K562 (cell line): ENCODE data around the gene FAM240A. TPM values are rescaled to one million over a fixed set of nuclear protein-coding genes. Genes with fewer than 3 reads are reported as not detected.

Experiments used
- ATAC-seq: fragments of 200-7000 bp; cut with Tn5 transposase; 3 replicates; pipeline ENCODE4 v1.9.1; 2020; ENCODE audit warnings: moderate library complexity
- BruUV-seq: library from RNA; stranded (reverse); fragments of 400-500 nt; replicated peaks from 2 replicates; lab custom pipeline; 2021; lab: Mats Ljungman, UMichigan
- CTCF ChIA-PET: fragments of 300-600 bp; formaldehyde crosslinking; extraction: SDS; loops from one replicate; lab custom pipeline; 2021; ENCODE audit warnings: low intra/inter-chr PET ratio; lab: Yijun Ruan, JAX
- POLR2A ChIA-PET: fragments of 300-600, 350-650 bp; sonication (Branson Sonifier 250); formaldehyde crosslinking; extraction: SDS; loops from one replicate; lab custom pipeline; 2021; ENCODE audit warnings: antibody characterized with exemption, inconsistent platforms; lab: Yijun Ruan, JAX
- DNase-seq, 4 experiments: peaks; one replicate each; pipeline versions ENCODE4 v3.0.0 to v3.0.0-alpha.2; 2011 to 2018; ENCODE audit warnings: low spot score in 3 of 4, mixed read lengths in 3 of 4; ENCODE audit errors: extremely low read depth in 1 of 4
- FAIRE-seq: peaks from 2 replicates; lab custom pipeline; 2011; peaks lifted over from hg19 to GRCh38; lab: Jason Lieb, UNC
- H2AFZ ChIP-seq: 2 replicates; pipeline ENCODE4 v1.6.0; 2011; ENCODE audit warnings: low read depth, low read length, control low read depth, inconsistent platforms
- H3K27ac ChIP-seq: fragments of 200-600 bp; 3 replicates; pipeline ENCODE4 v1.8.0; 2011; ENCODE audit warnings: low read depth, mild to moderate bottlenecking, control low read depth, inconsistent platforms, low read length, moderate library complexity, mixed read lengths; ENCODE audit errors: extremely low read depth
- H3K27me3 ChIP-seq, 2 experiments: fragments of 300-600 bp in 1 of 2; 2 replicates in 1 of 2; 3 replicates in 1 of 2; pipeline versions ENCODE4 v1.6.0 to v1.8.0; 2011; ENCODE audit warnings: inconsistent platforms in 2 of 2, low read length in 2 of 2, mild to moderate bottlenecking in 1 of 2, mixed read lengths in 1 of 2, moderate library complexity in 1 of 2; ENCODE audit not compliant: control insufficient read depth in 2 of 2, insufficient read depth in 2 of 2
- H3K36me3 ChIP-seq: fragments of 300-600 bp; 3 replicates; pipeline ENCODE4 v1.8.0; 2011; ENCODE audit warnings: mild to moderate bottlenecking, low read length, inconsistent platforms; ENCODE audit not compliant: control insufficient read depth, insufficient read depth
- H3K4me1 ChIP-seq, 2 experiments: fragments of 200-600 bp in 1 of 2; replicated peaks in 1 of 2; 2 replicates in 1 of 2; 3 replicates in 1 of 2; pipeline versions ENCODE4 v1.5.1 to v1.8.0; 2011; ENCODE audit warnings: inconsistent platforms in 2 of 2, low read length in 2 of 2, mild to moderate bottlenecking in 1 of 2, mixed read lengths in 1 of 2, moderate library complexity in 1 of 2; ENCODE audit not compliant: control insufficient read depth in 2 of 2, insufficient read depth in 2 of 2
- H3K4me2 ChIP-seq: 2 replicates; pipeline ENCODE4 v1.6.1; 2011; ENCODE audit warnings: low read length, control low read depth, inconsistent platforms, mixed read lengths; ENCODE audit not compliant: insufficient read depth
- H3K4me3 ChIP-seq: fragments of 200-600 bp; sonication (generic), shearing (Covaris generic); 2 replicates; pipeline ENCODE4 v1.5.1; 2016; ENCODE audit warnings: control low read depth, inconsistent platforms
- H3K79me2 ChIP-seq: fragments of 200-600 bp; 3 replicates; pipeline ENCODE4 v1.8.0; 2011; ENCODE audit warnings: low read length, inconsistent platforms; ENCODE audit not compliant: control insufficient read depth, insufficient read depth
- H3K9ac ChIP-seq, 2 experiments: 2 replicates each; pipeline versions ENCODE4 v1.6.0 to v1.6.1; 2011; ENCODE audit warnings: low read depth in 2 of 2, low read length in 2 of 2, control low read depth in 1 of 2, inconsistent platforms in 1 of 2, mild to moderate bottlenecking in 1 of 2, mixed read lengths in 1 of 2; ENCODE audit not compliant: insufficient read depth in 1 of 2
- H3K9me1 ChIP-seq: one replicate; pipeline ENCODE4 v1.6.0; 2011; ENCODE audit warnings: inconsistent platforms, mild to moderate bottlenecking, low read length, moderate library complexity; ENCODE audit not compliant: control insufficient read depth, insufficient read depth
- H3K9me3 ChIP-seq: replicated peaks from 2 replicates; pipeline ENCODE4 v1.5.1; 2011; ENCODE audit warnings: low read depth, low read length, inconsistent platforms; ENCODE audit not compliant: control insufficient read depth, insufficient read depth
- H4K20me1 ChIP-seq: replicated peaks from 2 replicates; pipeline ENCODE4 v1.6.1; 2011; ENCODE audit warnings: low read length, inconsistent platforms, mixed read lengths; ENCODE audit not compliant: control insufficient read depth, insufficient read depth
- CBFA2T2 ChIP-seq: fragments of 450-650 bp; conservative IDR thresholded peaks from 2 replicates; pipeline ENCODE4 v1.6.1; 2017; ENCODE audit warnings: mild to moderate bottlenecking
- PHTF2 ChIP-seq: fragments of 250-450 bp; sonication (Bioruptor Pico); IDR thresholded peaks from 2 replicates; pipeline ENCODE4 v1.5.0; 2021; ENCODE audit warnings: mild to moderate bottlenecking
- TAF7 ChIP-seq: fragments of 450-650 bp; IDR thresholded peaks from 2 replicates; pipeline ENCODE4 v1.6.1; 2016; ENCODE audit warnings: missing genetic modification characterization, missing compliant biosample characterization
- ZNF699 ChIP-seq: fragments of 250-450 bp; sonication (Bioruptor Pico); IDR thresholded peaks from 2 replicates; pipeline ENCODE4 v1.8.0; 2021; ENCODE audit warnings: mild to moderate bottlenecking, moderate library complexity; ENCODE audit not compliant: insufficient replicate concordance
- ZNF766 ChIP-seq: fragments of 200-800 bp; sonication (Bioruptor generic); conservative IDR thresholded peaks from 2 replicates; pipeline ENCODE4 v1.6.1; 2016; ENCODE audit warnings: missing genetic modification characterization, missing compliant biosample characterization
- ZNF785 ChIP-seq: fragments of 250-450 bp; sonication (Bioruptor Pico); IDR thresholded peaks from 2 replicates; pipeline ENCODE4 v1.4.0; 2020; ENCODE audit warnings: mild to moderate bottlenecking
- WGBS: fragments of 100-300 bp; shearing (Covaris generic); methylation state at CpG from one replicate; pipeline ENCODE4 v1.1.6; 2016; ENCODE audit warnings: low coverage, mixed read lengths; ENCODE audit not compliant: insufficient coverage; ENCODE audit errors: missing lambda C conversion rate; 5-methylcytosine and 5-hydroxymethylcytosine counted together
- in situ Hi-C: fragments of 300-500 bp; cut with MboI; formaldehyde crosslinking; loops from 4 replicates; pipeline ENCODE4 v1.15.0; 2018; ENCODE audit warnings: inconsistent platforms, mixed read lengths
- intact Hi-C: fragments of 100-400 bp; cut with micrococcal nuclease; formaldehyde crosslinking; loops from 2 replicates; pipeline ENCODE4 v1.14.2; 2022
- polyA plus RNA-seq, 8 experiments: library from polyadenylated mRNA; depleted of rRNA in 4 of 8; stranded (reverse) in 5 of 8; unstranded in 3 of 8; fragments of >200 nt; fragmentation: Nextera tagmentation in 2 of 8; fragmentation: Illumina TruSeq in 1 of 8; extraction: Ambion mirVana in 2 of 8; extraction: Trizol in 1 of 8; gene quantifications; 2 replicates each; pipeline versions ENCODE4 v1.2.1 to v1.2.3, GENCODE V29; 2011 to 2014; ENCODE audit warnings: inconsistent platforms in 1 of 8, missing spikeins in 1 of 8
- total RNA-seq, 7 experiments: library from RNA; depleted of rRNA in 6 of 7; stranded (reverse); fragments of >200 nt in 6 of 7; fragmentation: Illumina TruSeq in 2 of 7; extraction: Trizol in 2 of 7; gene quantifications; 2 replicates each; pipeline versions ENCODE4 v1.2.1 to v1.2.3, GENCODE V29; 2011 to 2021; ENCODE audit warnings: low replicate concordance in 1 of 7
- TF ChIP-seq, protein P1 (sequence below): sonication (generic); IDR thresholded peaks from 2 replicates; pipeline ENCODE4 v1.6.1; 2016
- TF ChIP-seq, protein P2 (sequence below): fragments of 450-650 bp; IDR thresholded peaks from 2 replicates; pipeline ENCODE4 v1.7.0; 2016; ENCODE audit warnings: borderline replicate concordance
- TF ChIP-seq, protein P3 (sequence below): fragments of 450-650 bp; formaldehyde crosslinking; IDR thresholded peaks from 2 replicates; pipeline ENCODE4 v1.4.0; 2020; ENCODE audit warnings: mild to moderate bottlenecking, moderate library complexity
- TF ChIP-seq, protein P4 (sequence below), 2 experiments: fragments of 450-650 bp; IDR thresholded peaks; 2 replicates each; pipeline ENCODE4 v1.6.1; 2016

Gene FAM240A
- total and polyA plus RNA-seq, 9 of the 15 experiments (the other 6 are each of a cell fraction or from before 2014, with no cell fraction given): not detected

DNA sequence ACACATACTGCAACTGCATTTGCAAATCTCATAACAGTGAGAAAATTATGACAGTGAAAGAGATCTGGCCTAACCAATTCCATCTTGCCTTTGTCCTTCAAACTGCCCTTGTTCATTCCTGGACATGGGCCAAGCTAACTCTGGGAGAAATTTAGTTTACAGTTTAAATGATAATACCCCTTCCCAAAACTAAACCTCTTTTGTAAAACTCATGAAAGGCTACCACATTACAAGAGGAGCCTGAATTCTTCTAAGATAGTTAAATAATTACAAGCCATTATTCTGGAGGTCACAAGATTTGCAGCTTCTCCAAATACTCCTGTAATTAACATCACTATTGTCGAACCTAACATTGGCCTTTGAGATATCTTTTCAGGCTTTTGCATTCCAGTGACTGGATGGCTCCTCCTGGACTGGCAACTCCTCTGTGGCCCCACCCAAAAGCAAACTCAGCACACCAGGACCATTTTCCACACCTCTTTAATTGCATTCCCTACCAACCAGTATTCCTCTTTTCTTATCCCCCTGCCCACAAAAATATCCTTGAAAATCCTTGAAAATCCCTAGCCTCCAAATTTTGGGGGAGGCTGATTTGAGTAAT is 8.8 kb upstream of the FAM240A start:
- 0% methylated on average over 1 of the region's 1 CpG for WGBS
- Histone ChIP-seq H3K9me3 (no peaks in the 10 kb centered on the region), H2AFZ (no peak overlapping the region), H3K27me3 (peaks cover 28 to 33% of the 10 kb centered on the region in 2 experiments), H3K27ac (no peak overlapping the region), H3K79me2 (no peaks in the 10 kb centered on the region), H3K4me1 (no peaks in the 10 kb centered on the region), H3K36me3 (no peaks in the 10 kb centered on the region), H3K9me1 (no peaks in the 10 kb centered on the region), H3K9ac (no peak overlapping the region), H4K20me1 (no peaks in the 10 kb centered on the region), H3K4me2 (no peak overlapping the region), H3K4me3 (no peak overlapping the region)
- ChIA-PET CTCF (no interaction called here), POLR2A (interaction anchor here (1.2 to 1.6 kb wide), 2 partner anchors 22 to 204 kb away, joined by 4 read pairs; no protein-coding TSS in a partner anchor)
- BruUV-seq: no TSS peak
- FAIRE-seq: no peak
- TF ChIP-seq, protein P1, sequence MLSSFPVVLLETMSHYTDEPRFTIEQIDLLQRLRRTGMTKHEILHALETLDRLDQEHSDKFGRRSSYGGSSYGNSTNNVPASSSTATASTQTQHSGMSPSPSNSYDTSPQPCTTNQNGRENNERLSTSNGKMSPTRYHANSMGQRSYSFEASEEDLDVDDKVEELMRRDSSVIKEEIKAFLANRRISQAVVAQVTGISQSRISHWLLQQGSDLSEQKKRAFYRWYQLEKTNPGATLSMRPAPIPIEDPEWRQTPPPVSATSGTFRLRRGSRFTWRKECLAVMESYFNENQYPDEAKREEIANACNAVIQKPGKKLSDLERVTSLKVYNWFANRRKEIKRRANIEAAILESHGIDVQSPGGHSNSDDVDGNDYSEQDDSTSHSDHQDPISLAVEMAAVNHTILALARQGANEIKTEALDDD: no peak
- TF ChIP-seq TAF7 (tag) (no peak), ZNF766 (CRISPR knock-in tag) (0 out of 2 replicates have a peak, but pooled peaks have one; percentile 6)
- ATAC-seq: no peak
- intact Hi-C loops (no loop called here), in situ Hi-C loops (no loop called here)
- no peak for DNase-seq

DNA sequence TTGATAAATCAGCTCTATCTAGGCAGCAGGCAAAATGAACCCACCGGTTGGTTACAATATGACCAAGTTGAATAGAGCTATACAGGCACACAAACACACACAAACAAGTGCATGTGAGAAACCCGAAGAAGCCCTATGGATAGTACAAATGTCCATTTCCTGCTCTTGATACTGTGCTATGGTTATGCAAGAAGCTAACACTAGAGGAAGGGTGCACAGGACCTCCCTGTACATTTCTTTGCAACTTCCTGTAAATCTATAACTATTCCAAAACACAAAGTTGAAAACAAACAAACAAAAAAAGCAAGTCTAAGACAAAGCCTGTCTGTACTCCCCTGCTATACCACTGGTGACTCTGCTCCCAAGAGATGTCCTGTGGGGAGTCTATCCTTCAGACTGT is 8.2 kb upstream of the FAM240A start:
- POLR2A ChIA-PET: interaction anchor here (1.0 to 1.6 kb wide), 3 partner anchors 21 to 205 kb away, joined by 3 to 4 read pairs (median 4); no protein-coding TSS in a partner anchor
- TF ChIP-seq, protein P2, sequence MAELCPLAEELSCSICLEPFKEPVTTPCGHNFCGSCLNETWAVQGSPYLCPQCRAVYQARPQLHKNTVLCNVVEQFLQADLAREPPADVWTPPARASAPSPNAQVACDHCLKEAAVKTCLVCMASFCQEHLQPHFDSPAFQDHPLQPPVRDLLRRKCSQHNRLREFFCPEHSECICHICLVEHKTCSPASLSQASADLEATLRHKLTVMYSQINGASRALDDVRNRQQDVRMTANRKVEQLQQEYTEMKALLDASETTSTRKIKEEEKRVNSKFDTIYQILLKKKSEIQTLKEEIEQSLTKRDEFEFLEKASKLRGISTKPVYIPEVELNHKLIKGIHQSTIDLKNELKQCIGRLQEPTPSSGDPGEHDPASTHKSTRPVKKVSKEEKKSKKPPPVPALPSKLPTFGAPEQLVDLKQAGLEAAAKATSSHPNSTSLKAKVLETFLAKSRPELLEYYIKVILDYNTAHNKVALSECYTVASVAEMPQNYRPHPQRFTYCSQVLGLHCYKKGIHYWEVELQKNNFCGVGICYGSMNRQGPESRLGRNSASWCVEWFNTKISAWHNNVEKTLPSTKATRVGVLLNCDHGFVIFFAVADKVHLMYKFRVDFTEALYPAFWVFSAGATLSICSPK: no peak
- TF ChIP-seq CBFA2T2 (no peak), ZNF785 (CRISPR knock-in tag) (no peak), ZNF699 (CRISPR knock-in tag) (no peak), PHTF2 (no peak)
- TF ChIP-seq, protein P3, sequence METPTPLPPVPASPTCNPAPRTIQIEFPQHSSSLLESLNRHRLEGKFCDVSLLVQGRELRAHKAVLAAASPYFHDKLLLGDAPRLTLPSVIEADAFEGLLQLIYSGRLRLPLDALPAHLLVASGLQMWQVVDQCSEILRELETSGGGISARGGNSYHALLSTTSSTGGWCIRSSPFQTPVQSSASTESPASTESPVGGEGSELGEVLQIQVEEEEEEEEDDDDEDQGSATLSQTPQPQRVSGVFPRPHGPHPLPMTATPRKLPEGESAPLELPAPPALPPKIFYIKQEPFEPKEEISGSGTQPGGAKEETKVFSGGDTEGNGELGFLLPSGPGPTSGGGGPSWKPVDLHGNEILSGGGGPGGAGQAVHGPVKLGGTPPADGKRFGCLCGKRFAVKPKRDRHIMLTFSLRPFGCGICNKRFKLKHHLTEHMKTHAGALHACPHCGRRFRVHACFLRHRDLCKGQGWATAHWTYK (CRISPR knock-in tag): no peak
- TF ChIP-seq, protein P4, sequence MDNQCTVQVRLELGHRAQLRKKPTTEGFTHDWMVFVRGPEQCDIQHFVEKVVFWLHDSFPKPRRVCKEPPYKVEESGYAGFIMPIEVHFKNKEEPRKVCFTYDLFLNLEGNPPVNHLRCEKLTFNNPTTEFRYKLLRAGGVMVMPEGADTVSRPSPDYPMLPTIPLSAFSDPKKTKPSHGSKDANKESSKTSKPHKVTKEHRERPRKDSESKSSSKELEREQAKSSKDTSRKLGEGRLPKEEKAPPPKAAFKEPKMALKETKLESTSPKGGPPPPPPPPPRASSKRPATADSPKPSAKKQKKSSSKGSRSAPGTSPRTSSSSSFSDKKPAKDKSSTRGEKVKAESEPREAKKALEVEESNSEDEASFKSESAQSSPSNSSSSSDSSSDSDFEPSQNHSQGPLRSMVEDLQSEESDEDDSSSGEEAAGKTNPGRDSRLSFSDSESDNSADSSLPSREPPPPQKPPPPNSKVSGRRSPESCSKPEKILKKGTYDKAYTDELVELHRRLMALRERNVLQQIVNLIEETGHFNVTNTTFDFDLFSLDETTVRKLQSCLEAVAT (IDR thresholded peaks at IDR 0.05): no peak

More for the DNA sequence above, 8.2 kb upstream of the FAM240A start:
- CTCF ChIA-PET: no interaction called here
- Histone ChIP-seq H3K4me2 (no peak overlapping the region), H3K36me3 (no peaks in the 10 kb centered on the region), H3K4me1 (no peaks in the 10 kb centered on the region), H3K4me3 (no peak overlapping the region), H3K27ac (no peak overlapping the region), H3K27me3 (peaks cover 22 to 28% of the 10 kb centered on the region in 2 experiments), H2AFZ (no peak overlapping the region), H4K20me1 (no peaks in the 10 kb centered on the region), H3K9ac (no peak overlapping the region), H3K9me3 (no peaks in the 10 kb centered on the region), H3K9me1 (no peaks in the 10 kb centered on the region), H3K79me2 (no peaks in the 10 kb centered on the region)
- no peak for DNase-seq
- BruUV-seq: no TSS peak
- FAIRE-seq: no peak
- in situ Hi-C loops (no loop called here), intact Hi-C loops (no loop called here)
- WGBS: 0% methylated on average over 2 of the region's 2 CpGs
- ATAC-seq: no peak
